Measurements from ENCODE around the gene APOD.

The APOD gene

GRCh38 chr3:195579281-195579680 lies 4.5 kb downstream of the APOD start:
- no peak overlapping the region for H3K27ac ChIP-seq
- no peak for TF ChIP-seq CTCF (conservative IDR thresholded peaks at IDR 0.05)
- TF ChIP-seq ZFX (IDR thresholded peaks at IDR 0.05): no peak

- TF ChIP-seq ZFX (IDR thresholded peaks at IDR 0.05) (no peak), CTCF (conservative IDR thresholded peaks at IDR 0.05) (no peak)
- no peak overlapping the region for H3K27ac ChIP-seq
Measured at GRCh38 chr3:195578565-195578964, 5.2 kb downstream of the APOD start.

- TF ChIP-seq ZFX (IDR thresholded peaks at IDR 0.05): no peak
- no peak for TF ChIP-seq CTCF (conservative IDR thresholded peaks at IDR 0.05)
- no peak overlapping the region for H3K27ac ChIP-seq
Measured at GRCh38 chr3:195577645-195578177, 6.0 kb downstream of the APOD start.

GRCh38 chr3:195574497-195575304 lies 9.0 kb downstream of the APOD start:
- no peak overlapping the region for H3K27ac ChIP-seq
- TF ChIP-seq ZFX (IDR thresholded peaks at IDR 0.05): no peak

- no peak overlapping the region for H3K27ac ChIP-seq
- no peak for TF ChIP-seq ZFX (IDR thresholded peaks at IDR 0.05)
- TF ChIP-seq CTCF (conservative IDR thresholded peaks at IDR 0.05): no peak
Measured at GRCh38 chr3:195573611-195574496, 9.9 kb downstream of the APOD start.

GRCh38 chr3:195571361-195571760 lies 12.4 kb downstream of the APOD start:
- TF ChIP-seq ZFX (IDR thresholded peaks at IDR 0.05): no peak
- TF ChIP-seq CTCF (conservative IDR thresholded peaks at IDR 0.05): no peak

GRCh38 chr3:195570912-195571311 lies 12.8 kb downstream of the APOD start:
- TF ChIP-seq CTCF (conservative IDR thresholded peaks at IDR 0.05): no peak
- TF ChIP-seq ZFX (IDR thresholded peaks at IDR 0.05): no peak
- H3K27ac ChIP-seq: no peak overlapping the region

More at GRCh38 chr3:195571361-195571760, 12.4 kb downstream of the APOD start:
- no peak overlapping the region for H3K27ac ChIP-seq

Data from C4-2B (cell line).